ENCODE results near the gene AGAP1. TPM values are rescaled to one million over a fixed set of nuclear protein-coding genes. Genes with fewer than 3 reads are reported as not detected.

Gene AGAP1
- total and polyA plus RNA-seq, 11 donors: 5.9 to 21.6 (median 18.9) TPM

DNA sequence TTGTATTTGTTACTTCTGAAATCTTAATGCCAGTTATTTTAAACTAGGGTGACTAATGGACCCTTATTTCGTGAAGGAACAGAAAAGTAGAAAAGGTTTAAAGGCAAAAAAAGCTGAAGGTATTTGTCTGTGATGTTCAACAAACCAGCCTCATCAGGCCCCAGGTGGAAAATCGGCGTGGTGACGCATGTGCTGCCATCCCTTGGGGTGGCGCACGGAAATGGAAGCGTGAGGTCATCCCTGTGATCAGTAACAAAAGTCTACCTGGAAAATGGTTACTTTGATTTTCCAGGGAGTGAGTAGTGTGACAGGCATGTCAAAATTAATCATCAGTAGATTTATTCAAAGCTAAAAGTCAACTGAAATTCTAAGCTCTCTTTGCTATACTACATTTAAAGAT is 361.2 kb downstream of the AGAP1 start:
- Histone ChIP-seq H3K27ac (no peak overlapping the region), H3K9me3 (no peaks in the 10 kb centered on the region), H3K4me1 (peaks cover 0 to 22% (median 6%) of the 10 kb centered on the region in 12 donors), H3K36me3 (no peaks in the 10 kb centered on the region), H3K4me3 (no peak overlapping the region), H3K27me3 (no peaks in the 10 kb centered on the region)
- TF ChIP-seq POLR2A (IDR thresholded peaks at IDR 0.05): no peak
- TF ChIP-seq, protein P1, sequence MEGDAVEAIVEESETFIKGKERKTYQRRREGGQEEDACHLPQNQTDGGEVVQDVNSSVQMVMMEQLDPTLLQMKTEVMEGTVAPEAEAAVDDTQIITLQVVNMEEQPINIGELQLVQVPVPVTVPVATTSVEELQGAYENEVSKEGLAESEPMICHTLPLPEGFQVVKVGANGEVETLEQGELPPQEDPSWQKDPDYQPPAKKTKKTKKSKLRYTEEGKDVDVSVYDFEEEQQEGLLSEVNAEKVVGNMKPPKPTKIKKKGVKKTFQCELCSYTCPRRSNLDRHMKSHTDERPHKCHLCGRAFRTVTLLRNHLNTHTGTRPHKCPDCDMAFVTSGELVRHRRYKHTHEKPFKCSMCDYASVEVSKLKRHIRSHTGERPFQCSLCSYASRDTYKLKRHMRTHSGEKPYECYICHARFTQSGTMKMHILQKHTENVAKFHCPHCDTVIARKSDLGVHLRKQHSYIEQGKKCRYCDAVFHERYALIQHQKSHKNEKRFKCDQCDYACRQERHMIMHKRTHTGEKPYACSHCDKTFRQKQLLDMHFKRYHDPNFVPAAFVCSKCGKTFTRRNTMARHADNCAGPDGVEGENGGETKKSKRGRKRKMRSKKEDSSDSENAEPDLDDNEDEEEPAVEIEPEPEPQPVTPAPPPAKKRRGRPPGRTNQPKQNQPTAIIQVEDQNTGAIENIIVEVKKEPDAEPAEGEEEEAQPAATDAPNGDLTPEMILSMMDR (IDR thresholded peaks at IDR 0.05): no peak
- no peak for DNase-seq
- no peak for ATAC-seq
- intact Hi-C loops (cut with DNase I): no loop called here
- WGBS, 4 donors: 97 to 98% (median 98%) methylated on average over 7 of the region's 7 CpGs

DNA sequence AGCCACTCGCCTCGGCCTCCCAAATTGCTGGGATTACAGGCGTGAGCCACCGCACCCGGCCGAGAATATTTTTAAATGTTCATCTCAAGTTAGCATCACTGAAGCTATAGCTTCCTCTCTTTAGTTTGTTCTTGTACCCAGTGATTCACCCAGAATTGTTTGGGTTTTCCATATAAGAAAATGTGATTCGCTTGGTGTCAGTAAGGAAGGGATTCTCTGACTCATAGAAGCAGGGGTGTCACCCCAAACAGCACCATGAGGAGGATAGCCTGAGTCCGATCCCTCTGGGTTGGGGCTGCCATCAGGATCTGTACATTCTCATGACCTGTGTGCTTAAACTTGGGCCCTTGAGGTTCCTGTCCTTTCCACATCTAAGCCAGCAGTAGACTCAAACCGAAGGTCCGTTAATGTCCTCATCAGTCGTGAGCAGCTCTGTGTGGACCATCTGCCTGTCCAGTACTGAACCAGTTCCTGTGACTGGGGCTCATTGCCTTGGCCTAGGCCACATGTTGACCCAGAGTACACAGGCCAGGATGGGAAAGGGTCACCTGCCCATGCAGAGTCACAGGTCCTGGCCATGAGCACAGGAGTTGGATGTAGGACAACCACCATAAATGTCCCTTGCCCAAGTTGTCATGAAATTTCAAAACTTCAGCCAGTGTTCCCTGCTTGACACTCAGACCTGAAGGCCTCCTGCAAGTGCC is 362.5 kb downstream of the AGAP1 start:
- Histone ChIP-seq H3K9me3 (no peaks in the 10 kb centered on the region), H3K4me3 (no peak overlapping the region), H3K4me1 (peaks cover 0 to 34% (median 9%) of the 10 kb centered on the region in 12 donors), H3K27ac (no peak overlapping the region), H3K27me3 (no peaks in the 10 kb centered on the region), H3K36me3 (no peaks in the 10 kb centered on the region)
- intact Hi-C loops (cut with DNase I): no loop called here
- ATAC-seq (no peak), DNase-seq (no peak)
- 95 to 98% (median 98%) methylated on average over 8 to 11 of the region's 11 CpGs for WGBS, 4 donors
- TF ChIP-seq POLR2A (IDR thresholded peaks at IDR 0.05): no peak
- TF ChIP-seq, protein P1 (IDR thresholded peaks at IDR 0.05): no peak

GRCh38 chr2:235857598-235857997 is 363.8 kb downstream of the AGAP1 start:
- no peaks in the 10 kb centered on the region for H3K36me3 ChIP-seq
- no peaks in the 10 kb centered on the region for H3K9me3 ChIP-seq
- no peak for TF ChIP-seq POLR2A (IDR thresholded peaks at IDR 0.05)
- TF ChIP-seq, protein P1 (IDR thresholded peaks at IDR 0.05): no peak
- no peak overlapping the region for H3K4me3 ChIP-seq
- no peak overlapping the region for H3K27ac ChIP-seq
- intact Hi-C loops (cut with DNase I): no loop called here
- H3K27me3 ChIP-seq: no peaks in the 10 kb centered on the region
- ATAC-seq (no peak), DNase-seq (no peak)
- peaks cover 0 to 39% (median 9%) of the 10 kb centered on the region in 12 donors for H3K4me1 ChIP-seq
- 60 to 78% (median 74%) methylated on average over 4 of the region's 4 CpGs for WGBS, 4 donors

DNA sequence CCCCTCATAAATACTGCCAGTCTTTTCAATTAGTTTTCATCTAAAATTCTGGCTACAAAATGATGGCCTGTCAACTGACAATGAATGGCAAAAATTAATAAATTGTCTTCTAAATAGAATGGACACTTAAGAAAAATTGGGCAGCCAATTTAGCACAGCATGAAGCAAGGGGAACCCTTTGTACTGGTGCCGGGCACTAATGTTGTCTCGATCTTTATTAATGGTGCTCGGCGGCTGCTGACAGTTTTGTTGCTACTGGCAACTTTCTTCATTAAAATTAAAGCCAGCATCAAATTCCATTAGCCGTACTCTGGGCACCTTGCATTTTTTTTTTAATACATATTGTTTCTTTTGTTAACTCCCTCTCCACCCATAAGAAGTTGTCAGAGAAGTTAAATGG is 365.0 kb downstream of the AGAP1 start:
- DNase-seq: no peak
- intact Hi-C loops (cut with DNase I): no loop called here
- H3K9me3 ChIP-seq: no peaks in the 10 kb centered on the region
- WGBS, 4 donors: 84 to 87% (median 85%) methylated on average over 5 of the region's 5 CpGs
- no peak overlapping the region for H3K4me3 ChIP-seq
- H3K36me3 ChIP-seq: no peaks in the 10 kb centered on the region
- no peak for ATAC-seq
- peaks cover 0 to 39% (median 9%) of the 10 kb centered on the region in 12 donors for H3K4me1 ChIP-seq
- TF ChIP-seq POLR2A (IDR thresholded peaks at IDR 0.05): no peak
- TF ChIP-seq, protein P1 (IDR thresholded peaks at IDR 0.05): no peak
- peak overlapping the region in 4 of 12 donors; percentile 49 to 73 (median 70) for H3K27ac ChIP-seq
- H3K27me3 ChIP-seq: no peaks in the 10 kb centered on the region

Measured in heart left ventricle (tissue), 16 donors.